HG03135 (cell line): Measurements from ENCODE around the gene MRPL44.
"Not testable (repeated sequence)": the region's sequence is repeated elsewhere in the genome, so short reads cannot be mapped to it uniquely, and the experiment has no call there.

ENCODE experiments used
- ATAC-seq: cut with Tn5 transposase; IDR thresholded peaks from one replicate; pipeline ENCODE4 v1.9.1; 2021; ENCODE audit warnings: mild to moderate bottlenecking, moderate library complexity; ENCODE audit not compliant: unreplicated experiment

MRPL44 gene

DNA sequence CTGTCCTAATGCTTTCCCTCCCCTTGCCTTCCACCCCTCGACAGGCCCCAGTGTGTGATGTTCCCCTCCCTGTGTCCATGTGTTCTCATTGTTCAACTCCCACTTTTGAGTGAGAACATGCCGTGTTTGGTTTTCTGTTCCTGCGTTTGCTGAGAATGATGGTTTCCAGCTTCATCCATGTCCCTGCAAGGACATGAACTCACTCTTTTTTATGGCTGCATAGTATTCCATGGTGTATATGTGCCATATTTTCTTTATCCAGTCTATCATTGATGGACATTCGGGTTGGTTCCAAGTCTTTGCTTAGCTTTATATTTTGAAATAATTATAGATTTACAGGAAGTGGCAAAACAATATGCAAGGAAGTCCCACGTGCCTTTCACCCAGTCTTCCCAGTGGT is 43.4 kb downstream of the MRPL44 start:
- ATAC-seq = not testable (repeated sequence)

DNA sequence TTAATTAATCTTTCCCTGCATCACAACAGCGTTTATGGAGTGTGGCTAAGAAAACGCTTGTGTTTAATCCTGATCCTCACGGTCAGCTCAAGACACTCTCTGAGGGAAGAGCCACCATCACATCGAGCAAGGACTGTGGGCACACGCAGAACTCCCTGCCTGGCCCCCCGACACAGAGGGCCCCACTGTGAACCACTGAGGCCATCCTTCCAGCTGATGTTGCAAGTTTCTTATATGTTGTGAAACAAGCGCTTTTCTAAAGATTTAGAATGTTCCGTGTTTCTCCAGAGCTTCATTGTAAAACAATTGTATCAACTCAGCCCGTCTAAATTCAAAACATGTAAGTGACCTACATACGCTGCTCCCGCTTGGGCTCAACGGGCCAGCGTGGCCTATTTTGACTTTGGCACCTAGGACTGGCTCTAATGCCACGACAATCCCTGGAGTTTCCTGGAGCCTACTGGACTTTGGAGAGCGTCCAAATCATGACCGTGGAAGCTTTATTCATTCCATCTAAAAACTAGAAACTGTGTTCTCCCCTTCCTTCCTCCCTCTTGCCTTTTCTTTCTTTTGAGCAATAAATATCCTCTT is 46.9 kb downstream of the MRPL44 start:
- no peak for ATAC-seq

GRCh38 chr2:224008702-224009261 is 51.5 kb downstream of the MRPL44 start:
- ATAC-seq = no peak

DNA sequence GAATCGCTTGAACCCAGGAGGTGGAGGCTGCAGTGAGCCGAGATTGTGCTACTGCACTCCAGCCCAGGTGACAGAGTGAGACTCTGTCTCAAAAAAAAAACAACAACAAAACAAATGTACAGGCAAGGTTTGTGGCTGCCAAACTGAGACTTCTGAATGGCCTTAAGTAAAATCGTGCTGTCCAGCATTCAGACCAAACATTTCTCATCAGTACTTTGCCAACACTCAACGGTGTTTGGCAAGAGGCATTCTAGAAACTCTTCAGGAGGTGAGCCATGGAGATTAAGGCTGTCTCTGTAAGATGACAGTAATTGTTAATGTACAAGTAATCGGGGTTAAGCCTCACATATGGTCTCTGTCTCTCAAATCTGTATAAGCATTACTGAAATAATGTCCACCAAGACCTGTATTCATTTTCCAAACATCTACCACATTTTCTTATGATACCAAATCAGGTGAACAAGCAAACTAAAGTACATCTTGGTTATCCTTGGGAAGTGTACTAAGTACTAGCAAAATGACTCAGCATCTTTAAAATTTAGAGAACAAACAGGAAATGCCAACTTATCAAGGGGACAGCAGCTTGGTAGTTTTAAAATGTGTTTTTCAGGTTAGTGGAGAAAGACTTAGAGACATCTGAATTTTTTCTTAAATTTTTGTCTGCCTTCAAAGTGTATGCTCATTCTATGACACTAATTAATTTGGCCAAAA is 52.5 kb downstream of the MRPL44 start:
- ATAC-seq = no peak

DNA sequence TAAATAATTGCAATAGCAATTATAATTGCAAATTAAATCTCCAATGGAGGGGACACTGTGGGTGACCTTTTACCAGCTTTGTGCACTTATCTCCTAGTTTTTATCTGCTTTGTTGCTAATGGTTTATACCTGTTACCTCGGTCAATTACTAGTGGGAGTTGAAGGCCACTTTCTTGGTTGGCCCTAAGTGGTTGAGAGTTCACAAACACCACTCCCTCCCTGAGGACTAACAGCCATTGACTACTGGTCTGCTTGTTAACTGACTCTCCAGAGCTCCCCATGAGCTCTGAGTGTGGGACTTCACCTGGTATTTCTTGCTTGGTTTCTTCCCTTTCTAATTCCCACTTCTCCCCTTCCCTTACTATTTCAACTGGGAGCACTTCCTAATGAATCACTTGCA is 54.6 kb downstream of the MRPL44 start:
- no peak for ATAC-seq

- no peak for ATAC-seq
These were observed 57.1 kb downstream of the MRPL44 start for GRCh38 chr2:224014336-224014735.

- no peak for ATAC-seq
These were observed 59.7 kb downstream of the MRPL44 start for GRCh38 chr2:224016963-224017362.
